Smooth muscle cell (in vitro differentiated cells): ENCODE data around the gene SCGB1D2. TPM values are rescaled to one million over a fixed set of nuclear protein-coding genes. Genes with fewer than 3 reads are reported as not detected.

ENCODE experiments used
- DNase-seq: peaks from one replicate; lab custom pipeline; 2025; ENCODE audit not compliant: unreplicated experiment; lab: John Stamatoyannopoulos, UW
- H2AFZ ChIP-seq: fragments of 200-600 bp; sonication (generic); 2 replicates; pipeline ENCODE4 v1.6.0; 2016; ENCODE audit warnings: antibody characterized with exemption, low read depth, mild to moderate bottlenecking
- H3F3A ChIP-seq: fragments of 200-600 bp; sonication (generic); 2 replicates; pipeline ENCODE4 v1.6.0; 2017; ENCODE audit warnings: antibody characterized with exemption, low read depth
- H3K27ac ChIP-seq: fragments of 200-600 bp; sonication (generic); 2 replicates; pipeline ENCODE4 v1.5.1; 2016; ENCODE audit warnings: low read depth, mild to moderate bottlenecking
- H3K27me3 ChIP-seq: fragments of 200-600 bp; sonication (generic); 2 replicates; pipeline ENCODE4 v1.6.1; 2016; ENCODE audit warnings: low read depth, mild to moderate bottlenecking
- H3K36me3 ChIP-seq: fragments of 200-600 bp; sonication (generic); 2 replicates; pipeline ENCODE4 v1.5.1; 2016; ENCODE audit warnings: low read depth
- H3K4me1 ChIP-seq: fragments of 200-600 bp; sonication (generic); 2 replicates; pipeline ENCODE4 v1.5.1; 2016; ENCODE audit warnings: low read depth
- H3K4me2 ChIP-seq: fragments of 200-600 bp; sonication (generic); 2 replicates; pipeline ENCODE4 v1.6.0; 2016; ENCODE audit warnings: mild to moderate bottlenecking
- H3K4me3 ChIP-seq: fragments of 200-600 bp; sonication (generic); 2 replicates; pipeline ENCODE4 v1.5.1; 2016; ENCODE audit warnings: mild to moderate bottlenecking
- H3K79me2 ChIP-seq: fragments of 200-600 bp; sonication (generic); 2 replicates; pipeline ENCODE4 v1.6.0; 2016; ENCODE audit warnings: low read depth, mild to moderate bottlenecking
- H3K9ac ChIP-seq: fragments of 200-600 bp; sonication (generic); 2 replicates; pipeline ENCODE4 v1.6.0; 2016; ENCODE audit warnings: low read depth
- H3K9me3 ChIP-seq: fragments of 200-600 bp; sonication (generic); replicated peaks from 2 replicates; pipeline ENCODE4 v1.5.1; 2016; ENCODE audit warnings: low read depth
- H4K20me1 ChIP-seq: fragments of 200-600 bp; sonication (generic); 2 replicates; pipeline ENCODE4 v1.6.0; 2016; ENCODE audit warnings: low read depth
- CTCF ChIP-seq: fragments of 200-600 bp; sonication (generic); IDR thresholded peaks from 2 replicates; pipeline ENCODE4 v1.5.1; 2017; ENCODE audit warnings: borderline replicate concordance, mild to moderate bottlenecking, antibody characterized with exemption; ENCODE audit not compliant: insufficient read depth, poor library complexity, severe bottlenecking
- WGBS: methylation state at CpG from one replicate; pipeline ENCODE4 v1.1.7; 2016; ENCODE audit warnings: low lambda C conversion rate; 5-methylcytosine and 5-hydroxymethylcytosine counted together
- polyA plus RNA-seq: library from polyadenylated mRNA; unstranded; fragments of >200 nt; fragmentation: Nextera tagmentation; extraction: Ambion mirVana; gene quantifications from 2 replicates; pipeline ENCODE4 v1.2.1, GENCODE V29; 2016
- total RNA-seq: library from RNA; depleted of rRNA; stranded (reverse); fragments of >200 nt; gene quantifications from 2 replicates; pipeline ENCODE4 v1.2.3, GENCODE V29; 2014

The SCGB1D2 gene
- total and polyA plus RNA-seq, 2 experiments from 2014 or later: not detected

GRCh38 chr11:62256281-62256680 is 14.2 kb downstream of the SCGB1D2 start:
- Histone ChIP-seq H3K4me2 (no peak overlapping the region), H3K4me1 (no peaks in the 10 kb centered on the region), H2AFZ (no peak overlapping the region), H3K9ac (no peak overlapping the region), H3K36me3 (no peaks in the 10 kb centered on the region), H3K9me3 (no peaks in the 10 kb centered on the region), H3F3A (no peaks in the 10 kb centered on the region), H4K20me1 (no peaks in the 10 kb centered on the region), H3K79me2 (no peaks in the 10 kb centered on the region), H3K27ac (no peak overlapping the region), H3K27me3 (no peaks in the 10 kb centered on the region), H3K4me3 (no peak overlapping the region)
- no peak for TF ChIP-seq CTCF
- 85% methylated on average over 2 of the region's 2 CpGs for WGBS
- no peak for DNase-seq

GRCh38 chr11:62260261-62260953 is 18.4 kb downstream of the SCGB1D2 start:
- Histone ChIP-seq H4K20me1 (no peaks in the 10 kb centered on the region), H3K4me3 (no peak overlapping the region), H3K27ac (no peak overlapping the region), H3K27me3 (peaks cover 1% of the 10 kb centered on the region), H3K9me3 (no peaks in the 10 kb centered on the region), H3K79me2 (no peaks in the 10 kb centered on the region), H3K4me1 (no peaks in the 10 kb centered on the region), H3K9ac (no peak overlapping the region), H2AFZ (no peak overlapping the region), H3F3A (no peaks in the 10 kb centered on the region), H3K4me2 (no peak overlapping the region), H3K36me3 (no peaks in the 10 kb centered on the region)
- TF ChIP-seq CTCF: no peak
- no peak for DNase-seq
- WGBS: 62% methylated on average over 6 of the region's 6 CpGs

GRCh38 chr11:62264004-62264403 is 22.0 kb downstream of the SCGB1D2 start:
- Histone ChIP-seq H3K36me3 (no peaks in the 10 kb centered on the region), H3K79me2 (no peaks in the 10 kb centered on the region), H3K27me3 (peaks cover 10% of the 10 kb centered on the region), H2AFZ (no peak overlapping the region), H3K4me3 (no peak overlapping the region), H3K9ac (no peak overlapping the region), H3K9me3 (no peaks in the 10 kb centered on the region), H3F3A (no peaks in the 10 kb centered on the region), H4K20me1 (no peaks in the 10 kb centered on the region), H3K4me2 (no peak overlapping the region), H3K27ac (no peak overlapping the region), H3K4me1 (no peaks in the 10 kb centered on the region)
- 93% methylated on average over 1 of the region's 1 CpG for WGBS
- no peak for DNase-seq
- no peak for TF ChIP-seq CTCF

- H3K4me3 ChIP-seq: no peak overlapping the region
- H2AFZ ChIP-seq: no peak overlapping the region
- H3K79me2 ChIP-seq: no peaks in the 10 kb centered on the region
- H3K4me1 ChIP-seq: no peaks in the 10 kb centered on the region
- H4K20me1 ChIP-seq: no peaks in the 10 kb centered on the region
- no peaks in the 10 kb centered on the region for H3F3A ChIP-seq
- peaks cover 21% of the 10 kb centered on the region for H3K27me3 ChIP-seq
- no peak for TF ChIP-seq CTCF
- H3K9ac ChIP-seq: no peak overlapping the region
- no peak for DNase-seq
- H3K27ac ChIP-seq: no peak overlapping the region
- no peaks in the 10 kb centered on the region for H3K36me3 ChIP-seq
- H3K9me3 ChIP-seq: no peaks in the 10 kb centered on the region
- H3K4me2 ChIP-seq: no peak overlapping the region
- WGBS: 84% methylated on average over 4 of the region's 4 CpGs
Measured at GRCh38 chr11:62266558-62266957, 24.5 kb downstream of the SCGB1D2 start.
